ENCODE results near the gene ADNP. TPM values are rescaled to one million over a fixed set of nuclear protein-coding genes. Genes with fewer than 3 reads are reported as not detected.

ADNP gene
- polyA plus RNA-seq, 3 donors, result 1.4 to 16.6 (median 3.3) TPM

DNA sequence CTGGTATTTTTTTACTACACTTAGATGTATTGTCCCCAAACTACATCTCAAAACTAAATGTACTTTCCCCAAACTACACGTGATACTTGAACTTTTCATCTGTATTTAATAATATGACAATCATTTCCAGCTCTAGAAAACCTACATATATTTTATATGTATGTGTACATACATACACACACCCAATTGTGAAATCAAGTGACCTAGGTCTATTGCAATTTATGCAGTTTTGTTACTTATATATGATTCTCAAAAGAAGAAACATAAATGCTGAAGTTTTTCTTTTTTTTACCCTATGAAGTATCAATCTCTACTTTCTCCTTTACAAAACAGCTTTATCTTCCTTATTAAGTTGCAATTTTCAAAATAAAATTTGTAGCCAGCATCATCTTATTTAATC is 4.7 kb downstream of the ADNP start:
- no peak for DNase-seq
- Mint-ChIP-seq H3K4me3 (no peak overlapping the region), H3K4me1 (peaks cover 44% of the 10 kb centered on the region), H3K27me3 (ENCODE audit: low read depth in 3 of 3) (no peaks in the 10 kb centered on the region), H3K9me3 (no peaks in the 10 kb centered on the region), H3K36me3 (peaks cover 20 to 49% of the 10 kb centered on the region in 2 donors), H3K27ac (no peak overlapping the region)
- TF ChIP-seq, protein P1, sequence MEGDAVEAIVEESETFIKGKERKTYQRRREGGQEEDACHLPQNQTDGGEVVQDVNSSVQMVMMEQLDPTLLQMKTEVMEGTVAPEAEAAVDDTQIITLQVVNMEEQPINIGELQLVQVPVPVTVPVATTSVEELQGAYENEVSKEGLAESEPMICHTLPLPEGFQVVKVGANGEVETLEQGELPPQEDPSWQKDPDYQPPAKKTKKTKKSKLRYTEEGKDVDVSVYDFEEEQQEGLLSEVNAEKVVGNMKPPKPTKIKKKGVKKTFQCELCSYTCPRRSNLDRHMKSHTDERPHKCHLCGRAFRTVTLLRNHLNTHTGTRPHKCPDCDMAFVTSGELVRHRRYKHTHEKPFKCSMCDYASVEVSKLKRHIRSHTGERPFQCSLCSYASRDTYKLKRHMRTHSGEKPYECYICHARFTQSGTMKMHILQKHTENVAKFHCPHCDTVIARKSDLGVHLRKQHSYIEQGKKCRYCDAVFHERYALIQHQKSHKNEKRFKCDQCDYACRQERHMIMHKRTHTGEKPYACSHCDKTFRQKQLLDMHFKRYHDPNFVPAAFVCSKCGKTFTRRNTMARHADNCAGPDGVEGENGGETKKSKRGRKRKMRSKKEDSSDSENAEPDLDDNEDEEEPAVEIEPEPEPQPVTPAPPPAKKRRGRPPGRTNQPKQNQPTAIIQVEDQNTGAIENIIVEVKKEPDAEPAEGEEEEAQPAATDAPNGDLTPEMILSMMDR (IDR thresholded peaks at IDR 0.05), result no peak
- intact Hi-C loops (cut with micrococcal nuclease), result loop anchor here (5.0 to 10.0 kb wide), 2 partner anchors 102 to 134 kb away; no protein-coding TSS in a partner anchor
- H3K27ac ChIP-seq (ENCODE audit: low read depth in 1 of 2, low read length in 2 of 2), result no peak overlapping the region
- H3K4me3 ChIP-seq (replicated peaks in 1 of 3; ENCODE audit: low read depth in 2 of 3, low read length in 3 of 3), result no peak overlapping the region
- WGBS (ENCODE audit: insufficient coverage), result no CpG with 5 or more reads among the region's 1 CpG
- no peaks in the 10 kb centered on the region for H3K27me3 ChIP-seq (ENCODE audit: control insufficient read depth in 2 of 2, insufficient read depth in 2 of 2, low read length in 2 of 2)
- no peak overlapping the region for H2AFZ ChIP-seq (ENCODE audit: insufficient read depth, low read depth, low read length, poor library complexity, severe bottlenecking)
- peaks cover 18 to 35% of the 10 kb centered on the region in 2 donors for H3K4me1 ChIP-seq (ENCODE audit: control insufficient read depth in 1 of 2, insufficient read depth in 2 of 2, low read length in 2 of 2)
- H3K9me3 ChIP-seq (replicated peaks in 1 of 2; ENCODE audit: control insufficient read depth in 1 of 2, insufficient read depth in 1 of 2, low read length in 2 of 2), result no peaks in the 10 kb centered on the region
- peaks cover 91% of the 10 kb centered on the region for H3K79me2 ChIP-seq (ENCODE audit: insufficient read depth, low read length)
- H3K36me3 ChIP-seq (replicated peaks in 1 of 2; ENCODE audit: control insufficient read depth in 1 of 2, insufficient read depth in 2 of 2, low read length in 2 of 2), result peaks cover 5 to 46% of the 10 kb centered on the region in 2 donors
- H3K9ac ChIP-seq (ENCODE audit: insufficient read depth, low read length, poor library complexity, severe bottlenecking), result no peak overlapping the region
- H4K20me1 ChIP-seq (ENCODE audit: insufficient read depth, low read length), result peaks cover 83% of the 10 kb centered on the region
- H3K4me2 ChIP-seq (replicated peaks; ENCODE audit: extremely low read depth, low read length, poor library complexity, severe bottlenecking), result no peak overlapping the region

DNA sequence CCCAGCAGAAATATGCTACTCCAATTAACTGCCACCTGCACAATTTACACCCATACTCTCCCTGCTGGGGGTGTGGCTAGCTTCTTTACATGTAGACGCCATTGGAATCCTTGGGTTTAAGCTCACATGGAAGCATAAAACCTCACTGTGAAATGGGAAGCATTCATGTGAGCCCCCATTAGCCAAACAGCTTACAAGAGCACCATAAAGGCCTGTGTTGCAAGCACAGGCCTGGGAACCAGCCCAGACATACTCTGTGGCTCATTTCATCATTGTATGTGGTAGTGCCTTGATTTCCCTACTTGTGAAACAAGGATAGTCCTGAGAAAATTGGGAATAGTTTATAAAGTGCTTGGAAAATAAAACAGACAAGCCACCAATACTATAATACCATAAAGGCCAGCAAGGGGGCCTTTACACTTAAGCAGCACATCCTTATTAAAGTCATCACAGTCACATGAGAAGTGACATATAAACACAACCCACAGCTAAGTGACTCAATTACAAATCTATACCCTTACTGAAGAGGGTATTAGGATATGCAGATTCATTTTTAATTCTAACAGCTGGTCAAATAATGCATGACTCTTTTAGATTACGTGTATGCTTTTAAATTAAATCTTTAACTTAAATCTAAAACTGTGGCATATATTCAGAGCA is 6.8 kb downstream of the ADNP start:
- Mint-ChIP-seq H3K36me3 (peaks cover 25 to 54% of the 10 kb centered on the region in 2 donors), H3K27ac (peak overlapping the region in 2 of 7 donors; percentile 15 to 75), H3K9me3 (no peaks in the 10 kb centered on the region), H3K4me1 (peaks cover 42% of the 10 kb centered on the region), H3K4me3 (no peak overlapping the region), H3K27me3 (ENCODE audit: low read depth in 3 of 3) (no peaks in the 10 kb centered on the region)
- H3K4me2 ChIP-seq (replicated peaks; ENCODE audit: extremely low read depth, low read length, poor library complexity, severe bottlenecking), result no peak overlapping the region
- H3K27me3 ChIP-seq (ENCODE audit: control insufficient read depth in 2 of 2, insufficient read depth in 2 of 2, low read length in 2 of 2), result no peaks in the 10 kb centered on the region
- H3K79me2 ChIP-seq (ENCODE audit: insufficient read depth, low read length), result peaks cover 100% of the 10 kb centered on the region
- peaks cover 9 to 46% of the 10 kb centered on the region in 2 donors for H3K36me3 ChIP-seq (replicated peaks in 1 of 2; ENCODE audit: control insufficient read depth in 1 of 2, insufficient read depth in 2 of 2, low read length in 2 of 2)
- no peaks in the 10 kb centered on the region for H3K9me3 ChIP-seq (replicated peaks in 1 of 2; ENCODE audit: control insufficient read depth in 1 of 2, insufficient read depth in 1 of 2, low read length in 2 of 2)
- no CpG with 5 or more reads among the region's 2 CpGs for WGBS (ENCODE audit: insufficient coverage)
- no peak for DNase-seq
- no peak overlapping the region for H2AFZ ChIP-seq (ENCODE audit: insufficient read depth, low read depth, low read length, poor library complexity, severe bottlenecking)
- no peak overlapping the region for H3K9ac ChIP-seq (ENCODE audit: insufficient read depth, low read length, poor library complexity, severe bottlenecking)
- TF ChIP-seq, protein P1 (IDR thresholded peaks at IDR 0.05), result no peak
- H4K20me1 ChIP-seq (ENCODE audit: insufficient read depth, low read length), result peaks cover 100% of the 10 kb centered on the region
- H3K27ac ChIP-seq (ENCODE audit: low read depth in 1 of 2, low read length in 2 of 2), result peak overlapping the region in 1 of 2 donors; percentile 33
- intact Hi-C loops (cut with micrococcal nuclease), result loop anchor here in 1 of 2 donors (10.0 kb wide), 1 partner anchor 100 kb away; no protein-coding TSS in a partner anchor
- H3K4me3 ChIP-seq (replicated peaks in 1 of 3; ENCODE audit: low read depth in 2 of 3, low read length in 3 of 3), result no peak overlapping the region
- peaks cover 11 to 28% of the 10 kb centered on the region in 2 donors for H3K4me1 ChIP-seq (ENCODE audit: control insufficient read depth in 1 of 2, insufficient read depth in 2 of 2, low read length in 2 of 2)
